DMS53 treated with DMSO at 0.1 percent for 48 hours (cell line): ENCODE results near the gene NR1H2.
"Not testable (repeated sequence)": the region's sequence is repeated elsewhere in the genome, so short reads cannot be mapped to it uniquely, and the experiment has no call there.

ENCODE experiments used
- DNase-seq: peaks from one replicate; lab custom pipeline; 2025; ENCODE audit not compliant: unreplicated experiment; lab: John Stamatoyannopoulos, UW

Gene NR1H2

GRCh38 chr19:50377517-50377916, 1.3 kb downstream of the NR1H2 start:
- no peak for DNase-seq

DNA sequence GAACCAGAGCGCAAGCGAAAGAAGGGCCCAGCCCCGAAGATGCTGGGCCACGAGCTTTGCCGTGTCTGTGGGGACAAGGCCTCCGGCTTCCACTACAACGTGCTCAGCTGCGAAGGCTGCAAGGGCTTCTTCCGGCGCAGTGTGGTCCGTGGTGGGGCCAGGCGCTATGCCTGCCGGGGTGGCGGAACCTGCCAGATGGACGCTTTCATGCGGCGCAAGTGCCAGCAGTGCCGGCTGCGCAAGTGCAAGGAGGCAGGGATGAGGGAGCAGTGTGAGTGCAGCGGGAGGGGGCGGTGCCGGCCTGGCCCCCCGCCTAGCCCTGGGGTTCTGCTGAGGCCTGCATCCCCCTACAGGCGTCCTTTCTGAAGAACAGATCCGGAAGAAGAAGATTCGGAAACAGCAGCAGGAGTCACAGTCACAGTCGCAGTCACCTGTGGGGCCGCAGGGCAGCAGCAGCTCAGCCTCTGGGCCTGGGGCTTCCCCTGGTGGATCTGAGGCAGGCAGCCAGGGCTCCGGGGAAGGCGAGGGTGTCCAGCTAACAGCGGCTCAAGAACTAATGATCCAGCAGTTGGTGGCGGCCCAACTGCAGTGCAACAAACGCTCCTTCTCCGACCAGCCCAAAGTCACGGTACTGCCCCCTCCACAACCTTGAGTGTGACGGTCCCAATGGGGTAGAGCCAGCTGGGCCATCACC, 2.1 kb downstream of the NR1H2 start:
- no peak for DNase-seq

- DNase-seq: no peak
Observed at GRCh38 chr19:50378863-50379236, 2.6 kb downstream of the NR1H2 start.

- no peak for DNase-seq
Observed at GRCh38 chr19:50379602-50380001, 3.3 kb downstream of the NR1H2 start.

GRCh38 chr19:50380137-50380536, 3.9 kb downstream of the NR1H2 start:
- DNase-seq: no peak

DNA sequence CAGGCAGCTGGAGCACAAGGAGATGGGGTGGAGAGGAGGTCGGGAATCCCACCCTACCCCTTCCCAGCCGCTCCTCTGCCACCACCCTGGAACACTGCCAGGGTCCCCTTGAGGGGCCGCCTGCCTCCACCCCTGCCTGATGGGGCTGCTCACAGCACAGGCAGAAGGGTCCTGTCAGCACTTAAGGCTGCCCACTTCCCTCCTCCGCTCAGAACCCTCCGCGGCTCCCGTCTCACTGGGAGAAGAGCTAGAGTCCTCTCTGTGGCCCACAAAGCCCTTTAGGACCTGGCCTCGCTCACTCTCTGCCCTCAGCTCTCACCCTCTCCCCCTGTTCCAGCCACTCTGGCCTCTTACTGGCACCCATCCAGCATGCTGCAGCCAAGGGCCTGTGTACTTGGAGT, 4.5 kb downstream of the NR1H2 start:
- DNase-seq: no peak

GRCh38 chr19:50381881-50382729, 5.8 kb downstream of the NR1H2 start:
- DNase-seq: no peak

DNA sequence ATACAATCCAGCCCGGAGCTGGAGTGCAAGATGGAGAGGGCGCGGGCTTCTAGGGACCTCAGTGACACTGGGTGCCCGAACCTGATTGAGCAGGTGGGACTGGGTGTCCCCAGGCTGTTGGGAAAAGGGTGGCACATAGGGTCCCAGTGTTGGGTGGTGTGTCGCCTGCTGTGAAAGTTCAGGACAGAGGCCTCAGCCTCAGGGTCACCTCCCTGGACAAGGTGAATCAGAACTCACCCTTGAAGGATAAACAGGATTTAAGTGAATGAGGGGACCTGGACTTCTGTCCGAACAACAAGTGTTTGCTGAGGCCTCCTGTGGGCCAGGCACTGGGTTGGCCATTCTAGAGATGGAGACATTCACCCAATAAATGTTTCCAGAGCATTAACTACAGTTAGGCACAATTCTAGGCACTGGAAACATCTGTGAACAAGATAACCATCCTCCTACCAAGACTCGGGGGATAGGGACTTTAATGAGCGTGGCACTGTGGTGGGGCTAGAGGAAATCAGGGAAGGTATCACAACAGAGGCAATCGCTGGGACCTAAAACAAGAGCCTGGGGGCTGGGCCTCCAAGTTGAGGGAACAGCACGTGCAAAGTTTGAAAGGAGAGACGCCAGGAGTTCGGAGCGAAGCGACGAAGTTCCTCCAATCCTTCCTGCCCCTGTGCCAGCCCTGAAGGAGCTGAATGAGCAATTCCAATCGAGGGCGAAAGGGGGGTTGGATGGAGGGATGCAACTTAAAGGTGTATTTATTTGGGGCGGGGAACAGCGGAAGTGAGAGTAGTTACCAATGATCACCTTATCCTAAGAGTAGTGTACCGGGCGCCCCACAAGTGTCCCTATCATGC, 7.0 kb downstream of the NR1H2 start:
- no peak for DNase-seq

GRCh38 chr19:50383852-50384684, 7.8 kb downstream of the NR1H2 start, which contains the start of gene POLD1:
POLD1 (plus strand) TSS chr19:50384347; CDS start chr19:50398852, 14,505 bp downstream.
- peak; percentile 85 for DNase-seq

GRCh38 chr19:50384685-50385535, 8.7 kb downstream of the NR1H2 start:
- DNase-seq: no peak

GRCh38 chr19:50387176-50387867, 11.1 kb downstream of the NR1H2 start:
- DNase-seq: no peak

- no peak for DNase-seq
Observed at GRCh38 chr19:50387868-50388245, 11.6 kb downstream of the NR1H2 start.

GRCh38 chr19:50390295-50390694, 14.0 kb downstream of the NR1H2 start:
- not testable (repeated sequence) for DNase-seq

DNA sequence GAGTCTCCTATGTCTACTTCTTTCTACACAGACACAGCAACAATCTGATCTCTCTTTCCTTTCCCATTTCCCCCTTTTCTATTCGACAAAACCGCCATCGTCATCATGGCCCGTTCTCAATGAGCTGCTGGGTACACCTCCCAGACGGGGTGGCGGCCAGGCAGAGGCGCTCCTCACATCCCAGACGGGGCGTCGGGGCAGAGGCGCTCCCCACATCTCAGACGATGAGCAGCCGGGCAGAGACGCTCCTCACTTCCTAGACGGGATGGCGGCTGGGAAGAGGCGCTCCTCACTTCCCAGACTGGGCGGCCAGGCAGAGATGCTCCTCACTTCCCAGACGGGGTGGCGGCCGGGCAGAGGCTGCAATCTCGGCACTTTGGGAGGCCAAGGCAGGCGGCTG, 14.7 kb downstream of the NR1H2 start:
- not testable (repeated sequence) for DNase-seq

- DNase-seq: no peak
Observed at GRCh38 chr19:50392759-50393158, 16.5 kb downstream of the NR1H2 start.

GRCh38 chr19:50393589-50393988, 17.3 kb downstream of the NR1H2 start:
- no peak for DNase-seq

GRCh38 chr19:50394017-50394416, 17.8 kb downstream of the NR1H2 start:
- no peak for DNase-seq

DNA sequence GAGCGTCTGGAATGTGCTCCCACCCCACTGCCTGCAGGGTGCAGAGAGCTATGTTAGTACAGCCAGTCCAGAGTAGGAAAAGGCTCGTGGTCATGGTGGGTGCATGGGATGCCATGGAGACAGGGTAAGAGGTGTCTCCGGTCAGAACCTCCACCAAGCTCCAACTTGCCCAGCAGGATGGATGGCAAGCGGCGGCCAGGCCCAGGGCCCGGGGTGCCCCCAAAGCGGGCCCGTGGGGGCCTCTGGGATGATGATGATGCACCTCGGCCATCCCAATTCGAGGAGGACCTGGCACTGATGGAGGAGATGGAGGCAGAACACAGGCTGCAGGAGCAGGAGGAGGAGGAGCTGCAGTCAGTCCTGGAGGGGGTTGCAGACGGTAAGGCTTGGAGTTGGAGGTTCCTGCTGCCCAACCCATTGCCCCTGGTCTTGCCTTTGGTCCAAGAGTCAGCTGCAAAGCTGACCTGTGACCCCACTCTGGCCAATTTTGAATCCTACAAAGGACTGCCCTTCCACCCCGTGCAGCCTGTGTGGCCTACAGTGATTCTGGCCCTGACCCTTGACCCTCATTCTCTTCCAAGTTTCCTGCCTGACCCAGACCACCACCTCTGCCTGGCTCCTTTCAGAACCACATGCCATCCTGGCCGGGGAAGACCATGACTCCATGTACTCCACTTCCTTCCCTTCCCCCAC, 22.6 kb downstream of the NR1H2 start:
- no peak for DNase-seq

GRCh38 chr19:50399368-50399745, 23.1 kb downstream of the NR1H2 start:
- no peak for DNase-seq
